Hepatocyte (in vitro differentiated cells): Measurements from ENCODE around the gene ARID3A.

ENCODE experiments used
- EZH2 ChIP-seq: fragments of 200-600 bp; sonication (generic); IDR thresholded peaks from 2 replicates; pipeline ENCODE4 v1.6.1; 2016; ENCODE audit warnings: antibody characterized with exemption, mild to moderate bottlenecking, borderline replicate concordance
- EZH2phosphoT487 ChIP-seq: fragments of 200-600 bp; sonication (generic); IDR thresholded peaks from one replicate; pipeline ENCODE4 v1.6.1; 2018; ENCODE audit warnings: antibody characterized with exemption, mild to moderate bottlenecking, low read depth, moderate library complexity; ENCODE audit not compliant: unreplicated experiment, severe bottlenecking
- TF ChIP-seq, protein P1 (sequence below): fragments of 200-600 bp; sonication (generic); IDR thresholded peaks from 2 replicates; pipeline ENCODE4 v1.5.1; 2016; ENCODE audit warnings: antibody characterized with exemption, mild to moderate bottlenecking; ENCODE audit not compliant: poor library complexity

DNA sequence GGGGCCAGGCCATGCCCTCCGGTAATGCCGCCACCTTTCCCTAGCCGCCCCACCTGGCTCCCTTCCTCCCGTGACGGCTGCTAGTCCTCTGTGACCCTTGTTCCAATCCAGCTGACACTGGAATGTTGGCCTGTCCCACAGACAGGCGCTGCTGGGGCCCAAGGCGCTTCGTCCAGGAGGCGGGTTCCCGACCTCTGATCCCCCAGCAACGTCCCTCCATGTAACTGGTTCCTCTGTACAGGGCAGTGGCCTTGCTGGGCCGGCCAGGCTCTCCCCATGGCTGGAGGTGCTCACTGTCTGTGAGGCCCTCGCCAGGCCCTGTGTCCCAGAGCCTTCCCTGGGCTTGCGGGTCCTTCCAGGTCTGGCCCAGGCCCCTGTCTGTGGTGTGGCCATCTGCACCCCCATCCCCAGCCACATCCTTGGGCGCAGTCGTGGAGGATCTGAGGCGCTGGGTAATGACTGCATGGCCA lies 67.6 kb downstream of the ARID3A start:
- TF ChIP-seq, protein P1, sequence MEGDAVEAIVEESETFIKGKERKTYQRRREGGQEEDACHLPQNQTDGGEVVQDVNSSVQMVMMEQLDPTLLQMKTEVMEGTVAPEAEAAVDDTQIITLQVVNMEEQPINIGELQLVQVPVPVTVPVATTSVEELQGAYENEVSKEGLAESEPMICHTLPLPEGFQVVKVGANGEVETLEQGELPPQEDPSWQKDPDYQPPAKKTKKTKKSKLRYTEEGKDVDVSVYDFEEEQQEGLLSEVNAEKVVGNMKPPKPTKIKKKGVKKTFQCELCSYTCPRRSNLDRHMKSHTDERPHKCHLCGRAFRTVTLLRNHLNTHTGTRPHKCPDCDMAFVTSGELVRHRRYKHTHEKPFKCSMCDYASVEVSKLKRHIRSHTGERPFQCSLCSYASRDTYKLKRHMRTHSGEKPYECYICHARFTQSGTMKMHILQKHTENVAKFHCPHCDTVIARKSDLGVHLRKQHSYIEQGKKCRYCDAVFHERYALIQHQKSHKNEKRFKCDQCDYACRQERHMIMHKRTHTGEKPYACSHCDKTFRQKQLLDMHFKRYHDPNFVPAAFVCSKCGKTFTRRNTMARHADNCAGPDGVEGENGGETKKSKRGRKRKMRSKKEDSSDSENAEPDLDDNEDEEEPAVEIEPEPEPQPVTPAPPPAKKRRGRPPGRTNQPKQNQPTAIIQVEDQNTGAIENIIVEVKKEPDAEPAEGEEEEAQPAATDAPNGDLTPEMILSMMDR: no peak
- no peak for TF ChIP-seq EZH2
- TF ChIP-seq EZH2phosphoT487: no peak
